Stimulated activated CD4-positive, alpha-beta T cell treated with anti-CD3 and anti-CD28 coated beads, TNF-alpha, amount 100 ng/mL, for 4 hours (primary cell): ENCODE measurements around the gene SIRT2.
"Not testable (repeated sequence)": the region's sequence is repeated elsewhere in the genome, so short reads cannot be mapped to it uniquely, and the experiment has no call there.

ENCODE experiments used
- DNase-seq, 3 experiments: peaks; one replicate each; pipeline ENCODE4 v3.0.0-alpha.2; 2020; ENCODE audit warnings: low read depth in 3 of 3

SIRT2 gene

DNA sequence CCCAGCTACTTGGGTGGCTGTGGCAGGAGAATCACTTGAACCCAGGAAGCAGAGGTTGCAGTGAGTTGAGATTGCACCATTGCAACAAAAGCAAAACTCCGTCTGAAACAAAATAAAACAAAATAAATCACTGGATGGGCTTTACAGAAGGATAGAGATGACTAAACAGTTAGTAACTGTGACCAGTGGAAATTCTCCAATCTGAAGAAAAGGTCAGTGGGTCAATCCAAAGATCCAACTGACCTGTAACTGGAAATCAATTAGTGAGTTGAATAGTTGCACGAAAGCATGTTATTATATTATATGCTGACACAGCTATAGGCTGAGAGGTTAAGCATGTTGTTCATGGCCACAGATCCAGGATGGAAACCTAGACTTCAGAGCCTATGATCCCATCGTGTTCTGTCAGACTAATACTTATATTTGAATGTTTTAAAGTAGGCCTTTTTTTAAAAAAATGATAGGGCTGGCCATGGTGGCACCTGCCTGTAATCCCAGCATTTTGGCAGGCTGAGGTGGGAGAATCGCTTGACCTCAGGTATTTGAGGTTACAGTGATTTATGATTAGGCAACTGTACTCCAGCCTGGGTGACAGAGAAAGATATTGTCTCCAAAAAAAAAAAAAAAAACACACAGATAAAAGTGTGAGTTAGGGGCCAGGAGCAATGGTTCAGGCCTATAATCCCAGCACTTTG is 69.2 kb downstream of the SIRT2 start:
- DNase-seq, result no peak

- DNase-seq, result not testable (repeated sequence)
Observed at GRCh38 chr19:38829203-38829602, 70.2 kb downstream of the SIRT2 start.
